ENCODE results near the gene ZNF25.
A peak's percentile ranks its signal among the peaks of the same experiment; 100 is the strongest.

Gene ZNF25

GRCh38 chr10:37972396-37972795 is 4.1 kb downstream of the ZNF25 start:
- H3K4me3 ChIP-seq (replicated peaks in 1 of 2; ENCODE audit: low read depth in 2 of 2, low read length in 2 of 2): no peak overlapping the region
- no peak for TF ChIP-seq CTCF (IDR thresholded peaks at IDR 0.05; ENCODE audit: low read depth, low read length)
- DNase-seq (ENCODE audit: low read depth in 2 of 2): no peak

- no peak for TF ChIP-seq CTCF (IDR thresholded peaks at IDR 0.05; ENCODE audit: low read depth, low read length)
- DNase-seq (ENCODE audit: low read depth in 2 of 2): no peak
- no peak overlapping the region for H3K4me3 ChIP-seq (replicated peaks in 1 of 2; ENCODE audit: low read depth in 2 of 2, low read length in 2 of 2)
Measured at GRCh38 chr10:37965006-37965405, 11.4 kb downstream of the ZNF25 start.

- no peak for TF ChIP-seq CTCF (IDR thresholded peaks at IDR 0.05; ENCODE audit: low read depth, low read length)
- DNase-seq (ENCODE audit: low read depth in 2 of 2): peak in 1 of 2 donors; percentile 66
- H3K4me3 ChIP-seq (replicated peaks in 1 of 2; ENCODE audit: low read depth in 2 of 2, low read length in 2 of 2): no peak overlapping the region
Measured at GRCh38 chr10:37960591-37961137, 15.8 kb downstream of the ZNF25 start.

GRCh38 chr10:37957841-37958240 is 18.6 kb downstream of the ZNF25 start:
- no peak for TF ChIP-seq CTCF (IDR thresholded peaks at IDR 0.05; ENCODE audit: low read depth, low read length)
- H3K4me3 ChIP-seq (replicated peaks in 1 of 2; ENCODE audit: low read depth in 2 of 2, low read length in 2 of 2): no peak overlapping the region
- DNase-seq (ENCODE audit: low read depth in 2 of 2): no peak

GRCh38 chr10:37952926-37953325 is 23.5 kb downstream of the ZNF25 start:
- H3K4me3 ChIP-seq (replicated peaks in 1 of 2; ENCODE audit: low read depth in 2 of 2, low read length in 2 of 2): no peak overlapping the region
- TF ChIP-seq CTCF (IDR thresholded peaks at IDR 0.05; ENCODE audit: low read depth, low read length): no peak
- DNase-seq (ENCODE audit: low read depth in 2 of 2): no peak

GRCh38 chr10:37952043-37952755 is 24.2 kb downstream of the ZNF25 start:
- no peak overlapping the region for H3K4me3 ChIP-seq (replicated peaks in 1 of 2; ENCODE audit: low read depth in 2 of 2, low read length in 2 of 2)
- DNase-seq (ENCODE audit: low read depth in 2 of 2): no peak
- TF ChIP-seq CTCF (IDR thresholded peaks at IDR 0.05; ENCODE audit: low read depth, low read length): no peak

Measured in cardiac fibroblast (primary cell).